Subcutaneous preadipocyte (primary cell): ENCODE results near the gene TRHDE. TPM values are rescaled to one million over a fixed set of nuclear protein-coding genes. Genes with fewer than 3 reads are reported as not detected.

Experiments used
- total RNA-seq: library from RNA; depleted of rRNA; stranded (reverse); fragments of >200 nt; gene quantifications from 2 replicates; pipeline ENCODE4 v1.2.3, GENCODE V29; 2012

The TRHDE gene
- total RNA-seq = under 0.01 and 0.39 TPM in 2 replicates

DNA sequence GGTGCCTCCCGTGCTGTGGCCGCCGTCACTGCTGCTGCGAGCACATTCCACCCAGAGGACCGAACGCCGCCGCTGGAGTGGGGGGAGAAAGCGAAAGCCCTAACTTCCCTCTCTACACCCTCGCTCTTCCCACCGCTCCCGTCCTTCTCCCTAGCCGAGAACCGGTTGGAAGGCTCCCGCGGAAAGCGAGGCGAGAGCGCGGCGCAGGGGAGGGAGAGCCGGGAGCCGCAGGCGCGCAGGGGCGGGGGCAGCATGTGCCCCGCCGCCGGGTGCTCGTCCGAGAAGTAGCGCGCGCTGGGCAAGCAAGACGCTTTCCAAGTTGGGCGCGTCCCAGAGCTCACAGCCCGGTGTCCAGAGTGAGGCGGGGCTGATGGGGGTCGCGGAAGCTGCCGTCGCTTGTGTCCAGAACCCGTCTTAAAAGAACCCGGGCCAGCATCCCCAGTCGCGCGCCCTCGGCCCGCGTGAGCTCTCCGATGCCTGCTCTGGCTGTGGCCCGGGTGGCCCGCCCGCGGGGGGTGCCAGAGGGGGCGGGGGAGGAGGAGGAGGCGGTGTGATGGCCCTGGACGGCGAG, at the start of gene TRHDE:
Gene TRHDE, plus strand, starts transcription at position 280 of the 571 bp plus-strand sequence. Its CDS starts 274 bp downstream, at position 554.

